Esophagus muscularis mucosa (tissue), 3 donors: ENCODE results near the gene DGKG.

Experiments used
- POLR2A ChIP-seq: fragments of 450-650 bp; IDR thresholded peaks from one replicate; pipeline ENCODE4 v1.6.1; 2017; ENCODE audit warnings: antibody characterized with exemption, moderate library complexity, mild to moderate bottlenecking, low read depth
- TF ChIP-seq, protein P1 (sequence below), 3 experiments: fragments of 200-600 bp in 2 of 3; fragments of 450-650 bp in 1 of 3; sonication (generic) in 2 of 3; IDR thresholded peaks; one replicate each; pipeline ENCODE4 v1.5.1; 2017 to 2019; ENCODE audit warnings: antibody characterized with exemption in 3 of 3, mild to moderate bottlenecking in 2 of 3, moderate library complexity in 1 of 3

DNA sequence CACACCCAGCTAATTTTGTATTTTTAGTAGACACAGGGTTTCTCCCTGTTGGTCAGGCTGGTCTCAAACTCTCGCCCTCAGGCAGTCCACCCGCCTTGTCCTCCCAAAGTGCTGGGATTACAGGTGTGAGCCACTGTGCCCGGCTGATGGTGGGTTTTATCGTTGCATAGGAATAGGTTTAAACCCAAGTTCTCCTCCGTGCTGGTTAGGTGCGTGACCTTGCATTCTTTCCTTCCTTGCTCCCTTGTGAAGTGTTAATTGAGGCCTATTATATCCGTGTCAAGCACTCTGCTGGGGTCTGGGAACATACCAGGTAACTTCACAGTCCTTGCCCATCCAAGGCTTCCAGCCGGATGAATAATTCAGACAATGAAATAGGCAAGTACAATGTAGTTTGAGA is 233.9 kb downstream of the DGKG start:
- TF ChIP-seq, protein P1, sequence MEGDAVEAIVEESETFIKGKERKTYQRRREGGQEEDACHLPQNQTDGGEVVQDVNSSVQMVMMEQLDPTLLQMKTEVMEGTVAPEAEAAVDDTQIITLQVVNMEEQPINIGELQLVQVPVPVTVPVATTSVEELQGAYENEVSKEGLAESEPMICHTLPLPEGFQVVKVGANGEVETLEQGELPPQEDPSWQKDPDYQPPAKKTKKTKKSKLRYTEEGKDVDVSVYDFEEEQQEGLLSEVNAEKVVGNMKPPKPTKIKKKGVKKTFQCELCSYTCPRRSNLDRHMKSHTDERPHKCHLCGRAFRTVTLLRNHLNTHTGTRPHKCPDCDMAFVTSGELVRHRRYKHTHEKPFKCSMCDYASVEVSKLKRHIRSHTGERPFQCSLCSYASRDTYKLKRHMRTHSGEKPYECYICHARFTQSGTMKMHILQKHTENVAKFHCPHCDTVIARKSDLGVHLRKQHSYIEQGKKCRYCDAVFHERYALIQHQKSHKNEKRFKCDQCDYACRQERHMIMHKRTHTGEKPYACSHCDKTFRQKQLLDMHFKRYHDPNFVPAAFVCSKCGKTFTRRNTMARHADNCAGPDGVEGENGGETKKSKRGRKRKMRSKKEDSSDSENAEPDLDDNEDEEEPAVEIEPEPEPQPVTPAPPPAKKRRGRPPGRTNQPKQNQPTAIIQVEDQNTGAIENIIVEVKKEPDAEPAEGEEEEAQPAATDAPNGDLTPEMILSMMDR (IDR thresholded peaks at IDR 0.05), result no peak
- TF ChIP-seq POLR2A, result no peak
